ENCODE measurements around the gene HPD.

GRCh38 chr12:121792607-121793439, 65.8 kb downstream of the HPD start:
- TF ChIP-seq CTCF (IDR thresholded peaks at IDR 0.05; ENCODE audit: poor library complexity) (peak; percentile 8), EZH2phosphoT487 (IDR thresholded peaks at IDR 0.05; ENCODE audit: low read depth, severe bottlenecking, unreplicated experiment) (no peak), EZH2 (IDR thresholded peaks at IDR 0.05; ENCODE audit: borderline replicate concordance) (no peak)
